Choroid plexus epithelial cell (primary cell): ENCODE results near the gene NUP62.

Experiments used
- DNase-seq: peaks from one replicate; pipeline ENCODE4 v3.0.0-alpha.2; 2010; ENCODE audit warnings: low read depth
- H3K4me3 ChIP-seq: 2 replicates; pipeline ENCODE4 v1.5.1; 2011; ENCODE audit warnings: low read depth, mild to moderate bottlenecking, control low read depth, low read length, moderate library complexity
- CTCF ChIP-seq: conservative IDR thresholded peaks from 2 replicates; pipeline ENCODE4 v1.5.1; 2011; ENCODE audit warnings: low read depth, mild to moderate bottlenecking, control low read depth, inconsistent platforms, low read length, moderate library complexity

Gene NUP62

GRCh38 chr19:49866933-49867782 is 62.1 kb downstream of the NUP62 start, which contains the start of gene PNKP:
PNKP (minus strand) TSS chr19:49867576; CDS start chr19:49867204, 372 bp downstream.
- DNase-seq, result peak; percentile 92

DNA sequence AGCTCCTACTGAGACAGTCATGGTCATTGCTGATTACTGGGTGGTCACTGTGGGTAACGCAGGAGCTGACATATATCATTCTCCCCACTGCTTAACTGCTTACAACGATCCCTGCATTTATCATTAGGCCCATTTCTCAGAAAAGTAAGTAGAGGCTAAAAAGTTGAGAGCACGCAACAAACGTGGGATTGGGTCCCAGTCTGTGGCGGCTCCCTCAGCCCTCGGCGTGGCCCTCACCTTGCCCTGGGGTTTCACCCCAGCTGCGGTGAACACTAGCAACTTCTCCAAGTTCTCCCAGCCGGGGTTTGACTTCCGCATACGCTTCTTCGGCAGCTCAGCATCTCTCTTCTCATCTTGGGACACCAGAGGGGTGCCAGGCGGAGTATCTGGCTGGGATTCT is 64.4 kb downstream of the NUP62 start:
- TF ChIP-seq CTCF, result no peak
- DNase-seq, result no peak
- H3K4me3 ChIP-seq, result no peak overlapping the region

More at GRCh38 chr19:49866933-49867782, 62.1 kb downstream of the NUP62 start, which contains the start of gene PNKP:
- no peak for TF ChIP-seq CTCF
- peak within 1 kb of the TSS; percentile 90 for H3K4me3 ChIP-seq

- DNase-seq, result no peak
- TF ChIP-seq CTCF, result no peak
- H3K4me3 ChIP-seq, result no peak overlapping the region
Measured at GRCh38 chr19:49863935-49864320, 65.4 kb downstream of the NUP62 start.

DNA sequence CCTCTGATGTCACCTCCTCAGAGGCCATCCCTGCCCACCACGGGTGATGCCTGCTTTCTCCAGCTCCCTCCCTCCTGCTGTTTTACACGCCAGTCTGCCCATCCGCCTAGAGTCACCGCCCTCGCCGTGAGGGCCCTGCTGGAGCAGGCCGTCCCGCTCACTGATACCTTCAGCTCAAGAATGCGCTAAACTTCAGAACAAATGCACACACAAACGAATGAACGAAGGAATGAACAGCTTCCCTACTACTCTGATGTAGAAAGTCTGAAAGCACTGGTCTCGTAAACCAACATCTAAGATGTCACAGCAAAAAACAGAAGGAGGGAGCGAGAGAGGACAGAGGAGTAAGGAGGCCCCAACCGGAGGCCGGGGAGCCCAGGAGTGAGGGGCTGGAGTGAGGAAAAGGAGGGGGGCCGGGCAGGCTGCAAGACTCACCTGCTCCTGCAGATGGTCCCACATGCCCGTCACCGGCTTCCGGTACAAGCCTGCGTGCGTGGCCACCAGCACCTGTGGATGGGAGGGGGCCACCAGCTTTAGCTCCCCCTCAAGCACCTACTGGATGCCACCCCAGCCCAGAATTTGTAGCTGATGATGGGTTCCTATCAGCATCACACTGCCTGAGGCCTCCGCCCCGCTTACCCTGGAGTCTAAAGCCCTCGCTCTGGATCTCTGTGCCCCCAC is 65.9 kb downstream of the NUP62 start:
- no peak for DNase-seq
- H3K4me3 ChIP-seq, result no peak overlapping the region
- no peak for TF ChIP-seq CTCF

DNA sequence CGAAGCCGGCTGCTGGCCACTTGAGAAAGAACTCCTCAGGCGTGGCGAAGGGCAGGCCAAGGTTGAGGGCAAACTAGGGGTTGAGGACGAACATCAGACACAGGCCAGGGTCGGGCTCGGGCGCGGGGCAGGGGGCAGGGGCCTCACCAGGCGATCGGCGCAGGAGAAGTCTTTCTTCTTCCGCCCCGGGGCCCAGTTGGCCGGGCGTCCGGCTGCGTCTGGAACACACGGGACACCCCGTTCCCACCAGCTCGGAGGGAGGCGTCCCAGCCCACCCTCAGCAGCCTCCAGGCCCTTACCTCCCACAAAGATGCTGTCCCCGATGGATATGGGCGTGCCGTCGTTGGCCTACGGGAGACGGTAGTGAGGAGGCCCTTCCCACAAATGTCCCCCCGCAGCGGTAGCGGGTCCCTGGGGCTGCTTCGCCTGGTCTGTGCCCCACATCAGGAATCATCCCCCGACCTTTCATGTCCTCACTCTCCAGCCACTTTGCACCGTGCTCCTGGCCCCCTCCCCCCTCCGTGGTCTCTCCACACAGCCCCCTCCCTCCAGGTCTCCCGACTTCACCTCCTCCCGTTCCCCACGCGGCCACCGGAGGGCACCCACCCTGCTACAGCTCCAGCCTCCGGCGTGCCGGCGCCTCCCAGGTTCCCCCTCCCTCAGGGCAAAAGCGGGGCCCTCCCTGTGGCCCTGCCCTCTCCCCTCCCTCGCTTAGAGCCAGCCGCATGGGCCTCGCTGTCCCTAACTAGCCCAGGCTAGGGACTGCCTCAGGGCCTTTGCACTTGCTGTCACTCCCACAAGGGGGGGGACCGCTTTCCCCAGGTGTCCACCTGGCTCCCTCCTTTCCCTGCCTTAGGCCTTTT is 66.7 kb downstream of the NUP62 start:
- no peak for DNase-seq
- H3K4me3 ChIP-seq, result no peak overlapping the region
- peak; percentile 46 for TF ChIP-seq CTCF

DNA sequence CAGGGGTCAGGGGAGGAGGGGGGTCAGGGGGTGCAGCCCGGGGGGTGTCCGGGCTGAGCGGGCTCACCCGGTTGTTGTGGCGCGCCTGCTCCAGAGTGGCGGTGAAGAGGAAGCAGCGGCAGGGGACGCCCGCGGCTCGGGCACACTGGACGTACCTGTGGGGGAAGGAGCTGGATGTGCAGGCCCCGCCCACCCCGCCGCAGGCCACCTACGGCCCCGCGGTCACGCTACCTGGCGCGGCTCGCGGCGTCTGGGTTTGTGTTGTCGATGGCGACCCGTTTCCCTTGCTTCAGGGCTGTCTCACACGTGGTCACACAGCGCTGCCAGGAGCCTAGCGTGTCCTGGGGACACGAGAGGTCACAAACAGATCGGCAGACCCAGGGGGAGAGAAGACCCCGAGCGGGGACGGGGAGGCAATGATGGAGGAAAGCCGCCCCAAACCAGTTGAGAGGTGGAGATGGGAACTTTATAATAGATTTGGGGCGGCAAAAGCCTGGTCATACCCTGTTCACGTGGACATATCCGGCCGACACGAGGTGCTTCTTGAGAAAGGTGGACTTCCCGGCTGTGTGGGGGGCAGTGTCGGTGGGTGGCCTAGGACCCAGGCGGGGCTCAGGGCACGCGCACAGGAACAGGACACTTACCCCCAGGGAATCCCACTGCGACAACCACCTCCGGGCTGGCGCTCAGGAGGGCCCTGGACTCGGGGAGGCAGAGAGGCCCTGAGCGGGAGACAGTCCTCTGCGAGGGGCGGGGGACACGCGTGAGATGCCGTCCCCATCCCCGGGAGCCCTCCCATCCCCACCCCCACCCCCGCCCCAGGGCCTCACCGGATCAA is 67.5 kb downstream of the NUP62 start:
- no peak overlapping the region for H3K4me3 ChIP-seq
- no peak for DNase-seq
- no peak for TF ChIP-seq CTCF
